Muscle layer of duodenum (tissue), 2 donors: ENCODE data around the gene CEP104.

Source experiments
- H3K27ac ChIP-seq: one replicate; pipeline ENCODE4 v1.7.0; 2013; ENCODE audit warnings: mild to moderate bottlenecking, low read length
- H3K27me3 ChIP-seq: one replicate; pipeline ENCODE4 v1.7.0; 2013; ENCODE audit warnings: low read depth, mild to moderate bottlenecking, control low read depth, low read length
- H3K36me3 ChIP-seq, 2 donors: one replicate each; pipeline ENCODE4 v1.7.0; 2013; ENCODE audit warnings: low read length in 2 of 2, control low read depth in 1 of 2, mild to moderate bottlenecking in 1 of 2; ENCODE audit not compliant: insufficient read depth in 2 of 2, control insufficient read depth in 1 of 2
- H3K4me1 ChIP-seq, 2 donors: one replicate each; pipeline ENCODE4 v1.7.0; 2013; ENCODE audit warnings: low read length in 2 of 2, mild to moderate bottlenecking in 2 of 2, control low read depth in 1 of 2, moderate library complexity in 1 of 2; ENCODE audit not compliant: insufficient read depth in 2 of 2, control insufficient read depth in 1 of 2
- H3K4me3 ChIP-seq, 2 donors: one replicate each; pipeline ENCODE4 v1.7.0; 2013; ENCODE audit warnings: low read length in 2 of 2, low read depth in 1 of 2, mild to moderate bottlenecking in 1 of 2
- H3K9me3 ChIP-seq, 2 donors: one replicate each; pipeline ENCODE4 v1.7.0; 2013; ENCODE audit warnings: low read length in 2 of 2, control low read depth in 1 of 2, mild to moderate bottlenecking in 1 of 2; ENCODE audit not compliant: control insufficient read depth in 1 of 2
- donor health status: healthy.

Gene CEP104

DNA sequence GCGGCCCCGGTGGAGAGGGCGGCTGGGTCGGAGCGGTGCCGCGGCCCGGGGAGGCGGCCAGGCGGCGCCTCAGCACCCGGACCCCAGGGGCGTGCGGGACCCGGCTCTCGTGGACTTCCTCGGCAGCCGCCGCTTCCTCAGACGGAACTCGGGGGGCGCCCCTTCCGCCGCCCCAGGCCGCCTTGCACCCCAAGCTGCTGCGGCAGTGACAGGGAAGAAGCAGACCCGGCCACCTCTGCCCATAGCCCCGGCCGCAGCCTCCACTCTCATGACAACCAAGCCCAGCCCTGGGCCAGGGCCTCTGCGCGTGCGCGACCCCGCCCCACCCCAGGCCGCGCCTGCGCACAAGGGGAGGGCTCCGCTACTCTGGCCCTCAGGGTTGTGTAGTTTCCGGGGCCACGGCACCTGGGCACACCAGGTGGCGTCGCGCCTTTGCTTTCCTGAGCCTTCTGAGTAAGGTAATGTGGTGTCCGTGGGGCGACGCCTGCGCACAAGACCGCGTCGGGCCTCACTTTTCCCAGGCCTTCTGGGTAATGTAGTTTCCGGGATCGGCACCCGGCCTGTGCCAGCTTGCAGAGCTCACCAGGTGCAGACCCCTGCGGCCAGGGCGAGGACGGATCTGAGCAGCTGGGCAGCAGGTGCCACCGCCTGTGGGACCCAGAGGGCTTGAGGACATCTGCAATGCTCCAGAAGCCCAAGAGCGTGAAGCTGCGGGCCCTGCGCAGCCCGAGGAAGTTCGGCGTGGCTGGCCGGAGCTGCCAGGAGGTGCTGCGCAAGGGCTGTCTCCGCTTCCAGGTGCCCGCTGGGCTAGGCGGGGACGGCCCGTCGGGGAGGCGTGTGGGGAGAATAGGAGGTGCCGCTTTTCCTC lies at the start of gene CEP104, which contains the start of gene DFFB:
TSS of gene CEP104 (minus strand) at position 289 of the 868 bp plus-strand sequence. CDS start 4,804 bp downstream, outside the sequence.
TSS of gene DFFB (plus strand) at position 554 of the 868 bp plus-strand sequence. CDS start at position 682, 128 bp downstream.
- peak within 1 kb of the TSS; percentile 16 for H3K27ac ChIP-seq
- H3K4me1 ChIP-seq, result peaks cover 8 to 24% of the 10 kb centered on the region in 2 donors
- H3K27me3 ChIP-seq, result no peaks in the 10 kb centered on the region
- peak within 1 kb of the TSS; percentile 89 to 94 for H3K4me3 ChIP-seq
- H3K36me3 ChIP-seq, result peaks cover 0 to 8% of the 10 kb centered on the region in 2 donors
- no peaks in the 10 kb centered on the region for H3K9me3 ChIP-seq

DNA sequence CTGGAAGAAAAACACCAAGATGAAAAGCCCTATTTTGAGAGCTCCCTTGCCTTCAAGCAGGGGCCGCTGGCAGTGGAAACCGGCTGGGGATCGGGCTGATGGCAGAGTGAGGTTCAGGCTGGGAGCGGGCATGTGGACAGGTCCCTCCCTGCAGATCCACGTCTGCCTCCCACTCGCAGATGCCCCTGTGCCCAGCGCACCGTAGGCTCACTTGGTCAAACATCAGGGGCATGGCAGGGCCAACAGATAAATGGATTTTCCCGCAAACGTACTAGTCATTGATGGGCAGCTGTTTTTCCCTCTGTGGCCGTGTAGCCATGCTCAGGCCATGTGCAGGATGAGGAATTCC lies 49.6 kb upstream of the CEP104 start:
- Histone ChIP-seq H3K9me3 (no peaks in the 10 kb centered on the region), H3K36me3 (no peaks in the 10 kb centered on the region), H3K4me1 (peaks cover 0 to 5% of the 10 kb centered on the region in 2 donors), H3K4me3 (no peak overlapping the region), H3K27ac (no peak overlapping the region), H3K27me3 (no peaks in the 10 kb centered on the region)

DNA sequence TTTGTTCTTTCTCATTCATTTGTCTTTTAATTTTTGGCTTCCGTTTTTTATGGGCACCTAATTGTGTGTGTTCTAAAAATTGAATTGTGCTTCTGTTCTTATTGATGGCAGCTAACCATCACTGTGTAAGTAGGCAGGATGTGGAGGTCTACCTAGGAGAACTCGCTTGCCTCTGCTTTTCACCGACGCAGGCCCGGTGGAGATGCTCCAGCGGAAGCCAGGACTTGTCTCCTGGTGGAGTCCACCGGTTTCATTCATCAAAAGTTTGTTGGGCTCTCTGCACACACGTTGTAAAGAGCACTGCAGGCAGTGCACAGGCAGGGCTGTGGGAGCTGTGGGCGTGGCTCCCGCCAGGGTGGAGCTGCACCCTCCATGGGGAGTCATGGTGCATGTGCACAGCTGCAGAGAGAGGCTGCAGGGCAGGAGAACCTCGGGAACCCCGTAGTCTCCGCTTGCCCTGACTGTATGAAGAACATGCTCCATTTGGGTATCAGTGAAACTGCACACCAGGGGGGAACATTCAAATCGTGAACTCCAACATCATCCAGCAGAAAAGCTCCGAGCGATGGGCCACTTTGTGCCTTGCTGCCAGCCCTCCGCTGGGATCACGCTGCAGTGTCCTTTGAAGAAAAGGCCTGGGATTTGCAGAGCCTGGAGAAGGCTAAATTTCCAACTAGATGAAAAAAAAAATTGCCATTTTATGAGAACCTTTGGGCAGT lies 49.1 kb upstream of the CEP104 start:
- Histone ChIP-seq H3K27me3 (no peaks in the 10 kb centered on the region), H3K36me3 (no peaks in the 10 kb centered on the region), H3K9me3 (no peaks in the 10 kb centered on the region), H3K27ac (no peak overlapping the region), H3K4me3 (no peak overlapping the region), H3K4me1 (peaks cover 0 to 5% of the 10 kb centered on the region in 2 donors)

DNA sequence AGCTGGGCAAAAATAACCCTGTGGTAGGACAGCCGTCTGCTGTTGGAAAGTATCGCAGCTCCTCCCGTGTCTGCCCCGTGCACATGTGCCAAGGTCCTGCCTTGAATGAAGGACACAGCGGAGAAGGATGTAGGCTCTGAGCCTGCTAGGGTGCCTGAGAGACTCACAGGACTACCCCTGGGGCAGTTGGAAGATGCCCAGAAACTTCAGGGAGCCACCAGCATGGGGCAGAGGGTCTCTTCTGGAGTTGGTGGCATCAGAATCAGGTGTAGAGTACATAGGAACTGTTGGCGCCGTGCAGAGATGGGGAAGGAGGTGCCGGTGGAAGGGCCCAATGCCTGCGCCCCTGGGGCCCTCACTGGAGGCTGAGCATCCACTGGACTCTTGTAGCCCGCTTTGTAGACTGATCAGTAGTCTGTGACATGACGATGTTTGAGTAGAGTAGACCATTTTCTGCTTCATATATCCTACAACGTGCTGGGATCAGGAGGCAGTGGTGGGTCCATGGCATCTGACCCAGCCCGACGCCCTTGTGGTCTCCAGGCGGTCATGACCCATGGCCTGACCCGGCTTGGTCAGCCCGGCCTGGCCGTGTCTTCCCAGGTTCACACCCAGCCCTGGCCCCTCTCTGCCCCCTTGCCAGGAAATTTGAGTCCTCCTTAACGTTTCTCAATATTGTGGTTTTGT lies 48.4 kb upstream of the CEP104 start:
- H3K27ac ChIP-seq, result no peak overlapping the region
- no peaks in the 10 kb centered on the region for H3K9me3 ChIP-seq
- no peak overlapping the region for H3K4me3 ChIP-seq
- no peaks in the 10 kb centered on the region for H3K27me3 ChIP-seq
- H3K36me3 ChIP-seq, result no peaks in the 10 kb centered on the region
- H3K4me1 ChIP-seq, result no peaks in the 10 kb centered on the region

DNA sequence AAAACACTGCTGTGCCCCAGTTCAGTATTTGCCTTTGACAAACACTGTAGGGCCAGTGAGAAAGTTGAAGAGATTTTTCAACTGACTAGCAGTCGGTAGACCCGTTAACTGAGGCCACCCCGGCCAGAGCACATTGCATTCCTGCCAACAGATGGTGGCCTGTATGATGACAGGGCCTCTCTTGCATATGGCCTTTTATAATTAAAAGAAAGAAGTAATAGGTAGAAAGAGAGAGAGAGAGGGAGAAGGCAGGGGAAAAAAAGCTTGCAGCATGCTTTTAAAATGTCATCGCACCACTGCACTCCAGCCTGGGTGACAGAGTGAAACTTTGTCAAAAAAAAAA lies 47.8 kb upstream of the CEP104 start:
- Histone ChIP-seq H3K27ac (no peak overlapping the region), H3K4me3 (no peak overlapping the region), H3K4me1 (no peaks in the 10 kb centered on the region), H3K27me3 (no peaks in the 10 kb centered on the region), H3K36me3 (no peaks in the 10 kb centered on the region), H3K9me3 (no peaks in the 10 kb centered on the region)

DNA sequence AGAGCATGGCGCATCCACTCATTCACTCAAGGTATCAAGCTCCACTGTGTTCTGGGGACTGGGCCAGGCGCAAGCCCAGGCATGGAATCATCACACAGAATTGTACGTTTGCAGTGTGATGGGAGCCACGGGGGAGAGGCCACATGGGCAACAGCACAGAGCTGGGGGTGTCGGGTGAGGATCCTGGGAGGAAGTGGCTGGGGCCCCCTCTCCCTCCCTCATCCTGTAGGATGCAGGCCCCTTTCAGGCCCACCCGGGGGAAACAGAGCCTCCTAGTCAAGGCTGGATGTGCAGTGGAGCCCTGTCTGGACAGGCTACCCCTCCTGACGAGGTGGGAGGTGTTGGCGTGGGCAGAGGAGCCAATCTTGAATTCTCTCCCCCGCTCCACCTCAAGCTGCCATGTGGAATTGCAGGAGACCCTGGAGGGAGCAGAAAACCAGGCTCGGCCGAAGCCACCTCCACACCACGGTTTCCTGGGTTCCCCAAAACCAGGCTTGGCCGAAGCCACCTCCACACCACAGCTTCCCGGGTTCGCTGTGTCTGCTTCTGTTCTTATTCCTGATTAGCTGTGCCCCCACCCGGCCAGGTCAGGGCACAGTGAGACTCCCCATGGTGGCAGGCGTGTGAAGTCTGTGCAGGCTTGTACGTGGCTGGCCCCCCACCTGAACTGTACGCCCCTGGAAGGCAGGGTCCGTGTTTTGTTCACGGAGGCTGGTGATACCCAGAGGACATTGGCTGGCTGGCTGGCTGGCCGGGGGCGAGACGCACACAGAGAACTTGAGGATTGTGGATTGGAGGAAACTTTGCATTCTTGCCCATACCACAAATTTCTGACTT lies 47.2 kb upstream of the CEP104 start:
- Histone ChIP-seq H3K9me3 (no peaks in the 10 kb centered on the region), H3K27me3 (no peaks in the 10 kb centered on the region), H3K36me3 (no peaks in the 10 kb centered on the region), H3K27ac (no peak overlapping the region), H3K4me1 (peaks cover 0 to 6% of the 10 kb centered on the region in 2 donors), H3K4me3 (no peak overlapping the region)

DNA sequence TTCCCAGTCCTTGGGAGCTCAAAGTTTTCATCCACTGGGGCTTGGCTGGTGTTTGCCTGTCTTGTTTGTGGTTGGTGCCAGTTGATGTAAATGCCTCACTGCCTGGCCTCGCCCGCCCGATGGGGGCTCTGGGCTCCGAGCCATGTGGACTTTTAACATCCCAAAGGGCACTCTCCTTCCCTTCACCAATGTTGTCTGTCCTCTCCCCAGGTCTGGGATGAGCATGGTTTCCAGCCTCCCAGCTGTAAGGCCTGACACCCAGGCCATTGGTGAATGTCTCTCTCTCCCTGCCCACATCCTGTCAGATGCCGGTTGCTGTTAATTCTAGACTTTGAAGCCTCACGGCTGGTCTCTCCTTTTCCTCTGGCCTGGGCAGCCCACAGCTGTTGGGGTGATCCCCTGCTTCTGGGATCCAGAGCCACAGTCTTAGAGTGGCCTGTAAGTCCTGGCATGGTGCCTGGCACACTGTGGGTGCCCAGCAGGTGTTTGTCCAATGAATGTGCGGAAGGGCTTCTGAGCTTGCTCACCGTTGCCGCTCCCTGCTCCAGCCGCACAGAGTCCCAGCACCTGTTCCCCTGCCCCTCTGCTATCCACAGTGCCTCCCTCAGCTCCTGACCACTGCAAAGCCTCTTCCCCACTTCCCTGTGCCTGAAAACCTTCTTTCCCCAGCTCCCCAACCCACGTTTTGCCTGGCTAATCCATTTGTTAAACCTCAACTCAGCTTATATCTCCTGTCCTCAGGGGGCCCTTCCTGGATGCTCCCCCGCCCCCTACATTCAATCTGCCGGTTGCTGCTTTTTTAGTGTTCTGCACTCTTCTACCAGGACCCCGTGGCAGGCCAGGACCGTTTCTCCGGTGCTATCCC lies 46.4 kb upstream of the CEP104 start:
- H3K4me1 ChIP-seq, result peaks cover 0 to 8% of the 10 kb centered on the region in 2 donors
- no peak overlapping the region for H3K27ac ChIP-seq
- H3K36me3 ChIP-seq, result no peaks in the 10 kb centered on the region
- H3K4me3 ChIP-seq, result no peak overlapping the region
- no peaks in the 10 kb centered on the region for H3K27me3 ChIP-seq
- no peaks in the 10 kb centered on the region for H3K9me3 ChIP-seq

DNA sequence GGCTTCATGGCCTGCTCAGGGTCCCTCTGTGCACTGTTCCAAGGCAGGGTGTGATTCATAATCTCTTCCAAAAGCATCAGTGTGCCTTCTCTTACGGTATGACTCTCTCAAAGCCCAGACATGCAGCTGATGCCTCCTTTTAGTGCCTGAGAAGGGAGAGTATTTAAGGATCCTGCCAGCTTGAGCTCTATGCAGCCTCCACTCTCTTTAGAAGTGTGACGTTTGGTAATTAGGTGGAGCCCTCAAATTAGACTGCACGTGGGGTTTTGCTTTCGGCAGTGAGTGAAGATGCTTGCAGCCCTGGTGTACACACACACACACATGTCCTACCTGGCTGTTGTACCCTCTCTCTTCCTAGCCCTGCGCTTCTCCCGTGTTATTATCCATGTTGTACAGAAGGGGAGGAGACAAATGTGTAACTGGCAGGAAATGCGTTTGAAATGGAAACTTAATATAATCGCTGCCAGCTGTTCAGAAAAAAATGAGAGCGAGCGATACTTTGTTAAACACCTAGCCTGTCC lies 45.6 kb upstream of the CEP104 start:
- H3K9me3 ChIP-seq, result peaks cover 0 to 7% of the 10 kb centered on the region in 2 donors
- H3K36me3 ChIP-seq, result no peaks in the 10 kb centered on the region
- no peaks in the 10 kb centered on the region for H3K27me3 ChIP-seq
- no peak overlapping the region for H3K4me3 ChIP-seq
- peaks cover 0 to 8% of the 10 kb centered on the region in 2 donors for H3K4me1 ChIP-seq
- no peak overlapping the region for H3K27ac ChIP-seq

DNA sequence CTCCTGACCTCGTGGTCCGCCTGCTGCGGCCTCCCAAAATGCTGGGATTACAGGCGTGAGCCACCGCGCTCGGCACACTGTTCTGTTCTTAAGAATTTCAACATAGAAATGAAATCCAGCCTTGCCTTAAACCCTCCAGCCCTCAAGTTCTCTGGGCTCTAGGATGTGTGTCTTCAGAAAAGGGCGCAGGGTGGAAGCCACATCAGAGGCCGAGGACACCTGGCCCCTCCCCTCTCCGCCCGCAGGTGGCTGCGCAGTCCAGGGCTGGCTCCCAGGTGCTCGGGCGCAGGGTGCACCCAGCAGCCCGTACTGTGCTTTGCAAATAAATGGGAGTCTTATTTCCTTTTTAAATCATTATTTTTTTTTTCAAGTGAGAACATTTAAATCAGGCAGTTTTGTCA lies 45.1 kb upstream of the CEP104 start:
- no peaks in the 10 kb centered on the region for H3K36me3 ChIP-seq
- peaks cover 0 to 8% of the 10 kb centered on the region in 2 donors for H3K4me1 ChIP-seq
- H3K27me3 ChIP-seq, result no peaks in the 10 kb centered on the region
- H3K27ac ChIP-seq, result no peak overlapping the region
- H3K4me3 ChIP-seq, result no peak overlapping the region
- peaks cover 0 to 7% of the 10 kb centered on the region in 2 donors for H3K9me3 ChIP-seq

DNA sequence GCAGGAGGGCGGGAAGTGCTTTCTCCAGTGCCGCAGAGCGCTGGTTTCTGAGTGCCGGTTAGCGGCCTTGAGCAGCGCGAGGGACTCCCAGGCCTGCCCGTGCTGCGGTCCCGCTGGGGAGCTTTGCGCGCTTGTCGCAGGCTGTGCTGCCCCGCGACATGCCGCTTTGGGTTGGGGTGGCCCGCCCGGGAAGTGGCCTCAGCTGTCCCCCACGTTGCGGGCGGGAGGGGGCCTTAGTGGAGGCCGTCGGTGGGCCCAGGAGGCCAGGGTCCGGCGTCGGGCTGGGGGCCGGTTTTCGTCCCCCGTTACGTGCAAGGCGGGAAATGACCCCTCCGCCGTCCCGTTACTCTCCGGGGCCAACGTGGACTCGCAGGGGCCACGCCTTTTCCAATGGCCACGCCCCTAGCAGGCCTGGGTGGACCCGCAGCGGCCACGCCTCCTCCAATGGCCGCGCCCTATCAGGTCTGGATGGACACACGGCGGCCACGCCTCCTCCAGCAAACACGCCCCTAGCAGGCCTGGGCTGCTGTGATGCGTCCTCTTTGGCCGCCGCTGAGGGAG lies 44.0 kb upstream of the CEP104 start:
- H3K27me3 ChIP-seq, result no peaks in the 10 kb centered on the region
- H3K4me3 ChIP-seq, result peak overlapping the region; percentile 77 to 95
- H3K36me3 ChIP-seq, result no peaks in the 10 kb centered on the region
- peaks cover 0 to 7% of the 10 kb centered on the region in 2 donors for H3K9me3 ChIP-seq
- H3K27ac ChIP-seq, result peak overlapping the region; percentile 93
- peaks cover 0 to 10% of the 10 kb centered on the region in 2 donors for H3K4me1 ChIP-seq
